K562 (cell line): Measurements from ENCODE around the gene ITGAL. TPM values are rescaled to one million over a fixed set of nuclear protein-coding genes. Genes with fewer than 3 reads are reported as not detected.

Source experiments
- ATAC-seq: fragments of 200-7000 bp; cut with Tn5 transposase; 3 replicates; pipeline ENCODE4 v1.9.1; 2020; ENCODE audit warnings: moderate library complexity
- BruUV-seq: library from RNA; stranded (reverse); fragments of 400-500 nt; replicated peaks from 2 replicates; lab custom pipeline; 2021; lab: Mats Ljungman, UMichigan
- CTCF ChIA-PET: fragments of 300-600 bp; formaldehyde crosslinking; extraction: SDS; loops from one replicate; lab custom pipeline; 2021; ENCODE audit warnings: low intra/inter-chr PET ratio; lab: Yijun Ruan, JAX
- POLR2A ChIA-PET: fragments of 300-600, 350-650 bp; sonication (Branson Sonifier 250); formaldehyde crosslinking; extraction: SDS; loops from one replicate; lab custom pipeline; 2021; ENCODE audit warnings: antibody characterized with exemption, inconsistent platforms; lab: Yijun Ruan, JAX
- DNase-seq, 4 experiments: peaks; one replicate each; pipeline versions ENCODE4 v3.0.0 to v3.0.0-alpha.2; 2011 to 2018; ENCODE audit warnings: low spot score in 3 of 4, mixed read lengths in 3 of 4; ENCODE audit errors: extremely low read depth in 1 of 4
- FAIRE-seq: peaks from 2 replicates; lab custom pipeline; 2011; peaks lifted over from hg19 to GRCh38; lab: Jason Lieb, UNC
- H2AFZ ChIP-seq: 2 replicates; pipeline ENCODE4 v1.6.0; 2011; ENCODE audit warnings: low read depth, low read length, control low read depth, inconsistent platforms
- H3K27ac ChIP-seq: fragments of 200-600 bp; 3 replicates; pipeline ENCODE4 v1.8.0; 2011; ENCODE audit warnings: low read depth, mild to moderate bottlenecking, control low read depth, inconsistent platforms, low read length, moderate library complexity, mixed read lengths; ENCODE audit errors: extremely low read depth
- H3K27me3 ChIP-seq, 2 experiments: fragments of 300-600 bp in 1 of 2; 2 replicates in 1 of 2; 3 replicates in 1 of 2; pipeline versions ENCODE4 v1.6.0 to v1.8.0; 2011; ENCODE audit warnings: inconsistent platforms in 2 of 2, low read length in 2 of 2, mild to moderate bottlenecking in 1 of 2, mixed read lengths in 1 of 2, moderate library complexity in 1 of 2; ENCODE audit not compliant: control insufficient read depth in 2 of 2, insufficient read depth in 2 of 2
- H3K36me3 ChIP-seq: fragments of 300-600 bp; 3 replicates; pipeline ENCODE4 v1.8.0; 2011; ENCODE audit warnings: mild to moderate bottlenecking, low read length, inconsistent platforms; ENCODE audit not compliant: control insufficient read depth, insufficient read depth
- H3K4me1 ChIP-seq, 2 experiments: fragments of 200-600 bp in 1 of 2; replicated peaks in 1 of 2; 2 replicates in 1 of 2; 3 replicates in 1 of 2; pipeline versions ENCODE4 v1.5.1 to v1.8.0; 2011; ENCODE audit warnings: inconsistent platforms in 2 of 2, low read length in 2 of 2, mild to moderate bottlenecking in 1 of 2, mixed read lengths in 1 of 2, moderate library complexity in 1 of 2; ENCODE audit not compliant: control insufficient read depth in 2 of 2, insufficient read depth in 2 of 2
- H3K4me2 ChIP-seq: 2 replicates; pipeline ENCODE4 v1.6.1; 2011; ENCODE audit warnings: low read length, control low read depth, inconsistent platforms, mixed read lengths; ENCODE audit not compliant: insufficient read depth
- H3K4me3 ChIP-seq: fragments of 200-600 bp; sonication (generic), shearing (Covaris generic); 2 replicates; pipeline ENCODE4 v1.5.1; 2016; ENCODE audit warnings: control low read depth, inconsistent platforms
- H3K79me2 ChIP-seq: fragments of 200-600 bp; 3 replicates; pipeline ENCODE4 v1.8.0; 2011; ENCODE audit warnings: low read length, inconsistent platforms; ENCODE audit not compliant: control insufficient read depth, insufficient read depth
- H3K9ac ChIP-seq, 2 experiments: 2 replicates each; pipeline versions ENCODE4 v1.6.0 to v1.6.1; 2011; ENCODE audit warnings: low read depth in 2 of 2, low read length in 2 of 2, control low read depth in 1 of 2, inconsistent platforms in 1 of 2, mild to moderate bottlenecking in 1 of 2, mixed read lengths in 1 of 2; ENCODE audit not compliant: insufficient read depth in 1 of 2
- H3K9me1 ChIP-seq: one replicate; pipeline ENCODE4 v1.6.0; 2011; ENCODE audit warnings: inconsistent platforms, mild to moderate bottlenecking, low read length, moderate library complexity; ENCODE audit not compliant: control insufficient read depth, insufficient read depth
- H3K9me3 ChIP-seq: replicated peaks from 2 replicates; pipeline ENCODE4 v1.5.1; 2011; ENCODE audit warnings: low read depth, low read length, inconsistent platforms; ENCODE audit not compliant: control insufficient read depth, insufficient read depth
- H4K20me1 ChIP-seq: replicated peaks from 2 replicates; pipeline ENCODE4 v1.6.1; 2011; ENCODE audit warnings: low read length, inconsistent platforms, mixed read lengths; ENCODE audit not compliant: control insufficient read depth, insufficient read depth
- CBFA2T3 ChIP-seq: fragments of 450-650 bp; IDR thresholded peaks from 2 replicates; pipeline ENCODE4 v1.6.1; 2017
- ELF1 ChIP-seq: fragments of 200-800 bp; sonication (Bioruptor generic); IDR thresholded peaks from 2 replicates; pipeline ENCODE4 v1.6.1; 2016; ENCODE audit warnings: missing genetic modification characterization, missing compliant biosample characterization
- HCFC1 ChIP-seq: IDR thresholded peaks from 2 replicates; pipeline ENCODE4 v1.6.1; 2012; ENCODE audit warnings: low read depth, low read length, improper control_type of control experiment
- HDAC2 ChIP-seq: fragments of 450-650 bp; IDR thresholded peaks from 2 replicates; pipeline ENCODE4 v1.6.1; 2016; ENCODE audit warnings: mild to moderate bottlenecking
- KDM1A ChIP-seq, 2 experiments: fragments of 450-650 bp; IDR thresholded peaks; 2 replicates each; pipeline ENCODE4 v1.6.1; 2016; ENCODE audit warnings: mild to moderate bottlenecking in 2 of 2
- MYNN ChIP-seq, 2 experiments: sonication (generic); formaldehyde crosslinking in 1 of 2; IDR thresholded peaks; 2 replicates each; pipeline versions ENCODE4 v1.5.0 to v1.6.1; 2016 to 2020; ENCODE audit warnings: antibody characterized with exemption in 1 of 2, missing genetic modification reagents in 1 of 2
- PBX2 ChIP-seq, 2 experiments: IDR thresholded peaks in 1 of 2; conservative IDR thresholded peaks in 1 of 2; 2 replicates each; pipeline ENCODE4 v1.6.1; 2016; ENCODE audit warnings: low read depth in 2 of 2, mild to moderate bottlenecking in 1 of 2, missing compliant biosample characterization in 1 of 2, missing genetic modification characterization in 1 of 2, moderate library complexity in 1 of 2
- RB1 ChIP-seq: fragments of 450-650 bp; IDR thresholded peaks from 2 replicates; pipeline ENCODE4 v1.6.1; 2017; ENCODE audit warnings: low read depth, mild to moderate bottlenecking
- TCFL5 ChIP-seq: fragments of 250-450 bp; sonication (Bioruptor Pico); conservative IDR thresholded peaks from 2 replicates; pipeline ENCODE4 v1.6.1; 2021; ENCODE audit warnings: mild to moderate bottlenecking, moderate library complexity, matching md5 sums
- ZNF165 ChIP-seq: fragments of 250-450 bp; sonication (Bioruptor Pico); IDR thresholded peaks from 2 replicates; pipeline ENCODE4 v1.4.0; 2020; ENCODE audit warnings: borderline replicate concordance
- ZNF175 ChIP-seq: fragments of 200-800 bp; sonication (Bioruptor generic); IDR thresholded peaks from 2 replicates; pipeline ENCODE4 v1.6.1; 2016; ENCODE audit warnings: low read depth, mild to moderate bottlenecking, missing genetic modification characterization, missing compliant biosample characterization
- WGBS: fragments of 100-300 bp; shearing (Covaris generic); methylation state at CpG from one replicate; pipeline ENCODE4 v1.1.6; 2016; ENCODE audit warnings: low coverage, mixed read lengths; ENCODE audit not compliant: insufficient coverage; ENCODE audit errors: missing lambda C conversion rate; 5-methylcytosine and 5-hydroxymethylcytosine counted together
- in situ Hi-C: fragments of 300-500 bp; cut with MboI; formaldehyde crosslinking; loops from 4 replicates; pipeline ENCODE4 v1.15.0; 2018; ENCODE audit warnings: inconsistent platforms, mixed read lengths
- intact Hi-C: fragments of 100-400 bp; cut with micrococcal nuclease; formaldehyde crosslinking; loops from 2 replicates; pipeline ENCODE4 v1.14.2; 2022
- polyA plus RNA-seq, 8 experiments: library from polyadenylated mRNA; depleted of rRNA in 4 of 8; stranded (reverse) in 5 of 8; unstranded in 3 of 8; fragments of >200 nt; fragmentation: Nextera tagmentation in 2 of 8; fragmentation: Illumina TruSeq in 1 of 8; extraction: Ambion mirVana in 2 of 8; extraction: Trizol in 1 of 8; gene quantifications; 2 replicates each; pipeline versions ENCODE4 v1.2.1 to v1.2.3, GENCODE V29; 2011 to 2014; ENCODE audit warnings: inconsistent platforms in 1 of 8, missing spikeins in 1 of 8
- total RNA-seq, 7 experiments: library from RNA; depleted of rRNA in 6 of 7; stranded (reverse); fragments of >200 nt in 6 of 7; fragmentation: Illumina TruSeq in 2 of 7; extraction: Trizol in 2 of 7; gene quantifications; 2 replicates each; pipeline versions ENCODE4 v1.2.1 to v1.2.3, GENCODE V29; 2011 to 2021; ENCODE audit warnings: low replicate concordance in 1 of 7
- TF ChIP-seq, protein P1 (sequence below): fragments of 250-450 bp; sonication (Bioruptor Pico); IDR thresholded peaks from 2 replicates; pipeline ENCODE4 v1.5.0; 2021

The ITGAL gene
- total and polyA plus RNA-seq, 9 of the 15 experiments (the other 6 are each of a cell fraction or from before 2014, with no cell fraction given) = 0.01 to 0.53 TPM; not detected in 7

- ChIA-PET CTCF (no interaction called here), POLR2A (interaction anchor here (0.9 to 1.7 kb wide), 7 partner anchors 8 to 136 kb away, joined by 3 to 9 read pairs (median 5); partner anchors contain the start of genes DCTPP1, ZNF747, ZNF764 and ZNF785)
- no peak overlapping the region for H3K4me2 ChIP-seq
- no TSS peak for BruUV-seq
- no peak for DNase-seq
- no peak for TF ChIP-seq HCFC1
- peak; percentile 46 for TF ChIP-seq CBFA2T3
- no peak overlapping the region for H3K27ac ChIP-seq
- H3K4me1 ChIP-seq = peaks cover 6 to 16% of the 10 kb centered on the region in 2 experiments
- no peak overlapping the region for H2AFZ ChIP-seq
- ATAC-seq = peak; percentile 49; the same call in 2 of the 3 replicates
- no peaks in the 10 kb centered on the region for H3K36me3 ChIP-seq
- H4K20me1 ChIP-seq = no peaks in the 10 kb centered on the region
- no peak for FAIRE-seq
- H3K9ac ChIP-seq = no peak overlapping the region
- in situ Hi-C loops = no loop called here
- no peaks in the 10 kb centered on the region for H3K9me3 ChIP-seq
- 10% methylated on average over 3 of the region's 7 CpGs for WGBS
- intact Hi-C loops = no loop called here
- no peak overlapping the region for H3K4me3 ChIP-seq
- no peaks in the 10 kb centered on the region for H3K27me3 ChIP-seq
- no peaks in the 10 kb centered on the region for H3K9me1 ChIP-seq
- H3K79me2 ChIP-seq = no peaks in the 10 kb centered on the region
These were observed 93.0 kb downstream of the ITGAL start for GRCh38 chr16:30565526-30565925.

DNA sequence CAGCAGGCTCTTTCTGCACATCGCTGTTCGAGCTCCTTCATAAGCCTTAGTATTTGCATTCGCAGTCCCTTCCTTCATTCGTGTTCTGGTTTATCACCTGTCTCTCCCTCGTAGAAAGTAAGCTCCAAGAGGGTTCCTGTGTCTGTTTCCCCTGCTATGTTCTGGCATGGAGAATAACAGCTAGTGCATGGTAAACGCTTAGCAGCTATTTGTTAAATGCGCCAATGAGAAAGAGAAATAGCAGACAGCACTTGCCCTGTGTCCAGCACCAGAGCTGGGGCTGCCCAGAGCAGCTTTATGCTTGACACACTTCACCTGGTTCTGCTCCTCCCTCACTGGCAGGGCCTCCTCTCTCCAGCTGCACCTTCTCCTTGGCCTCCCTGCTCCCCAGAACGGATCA, 93.4 kb downstream of the ITGAL start:
- peak overlapping the region in 1 of 2 experiments; percentile 61; a peak in 1 of 4 replicates for H3K9ac ChIP-seq
- no peaks in the 10 kb centered on the region for H3K27me3 ChIP-seq
- DNase-seq (no peak), ATAC-seq (no peak; the same call in 2 of the 3 replicates), FAIRE-seq (no peak)
- in situ Hi-C loops (no loop called here), intact Hi-C loops (no loop called here)
- no peaks in the 10 kb centered on the region for H3K9me1 ChIP-seq
- H3K9me3 ChIP-seq = no peaks in the 10 kb centered on the region
- H3K27ac ChIP-seq = no peak overlapping the region
- peaks cover 2% of the 10 kb centered on the region; the same call in 1 of the 3 replicates for H3K79me2 ChIP-seq
- H3K36me3 ChIP-seq = no peaks in the 10 kb centered on the region
- 46% methylated on average over 8 of the region's 8 CpGs for WGBS
- POLR2A ChIA-PET = interaction anchor here (0.8 to 1.7 kb wide), 7 partner anchors 8 to 136 kb away, joined by 3 to 9 read pairs (median 5); partner anchors contain the start of genes DCTPP1, ZNF689, ZNF747 and ZNF764
- H3K4me1 ChIP-seq = peaks cover 9 to 18% of the 10 kb centered on the region in 2 experiments
- CTCF ChIA-PET = no interaction called here
- no peaks in the 10 kb centered on the region for H4K20me1 ChIP-seq
- BruUV-seq = no TSS peak
- H3K4me3 ChIP-seq = no peak overlapping the region
- no peak overlapping the region for H2AFZ ChIP-seq
- no peak overlapping the region for H3K4me2 ChIP-seq
- no peak for TF ChIP-seq TCFL5 (CRISPR knock-in tag)
- no peak for TF ChIP-seq RB1
- no peak for TF ChIP-seq MYNN (IDR thresholded peaks at IDR 0.05)
- no peak for TF ChIP-seq MYNN (CRISPR knock-in tag; IDR thresholded peaks at IDR 0.05)
- TF ChIP-seq, protein P1, sequence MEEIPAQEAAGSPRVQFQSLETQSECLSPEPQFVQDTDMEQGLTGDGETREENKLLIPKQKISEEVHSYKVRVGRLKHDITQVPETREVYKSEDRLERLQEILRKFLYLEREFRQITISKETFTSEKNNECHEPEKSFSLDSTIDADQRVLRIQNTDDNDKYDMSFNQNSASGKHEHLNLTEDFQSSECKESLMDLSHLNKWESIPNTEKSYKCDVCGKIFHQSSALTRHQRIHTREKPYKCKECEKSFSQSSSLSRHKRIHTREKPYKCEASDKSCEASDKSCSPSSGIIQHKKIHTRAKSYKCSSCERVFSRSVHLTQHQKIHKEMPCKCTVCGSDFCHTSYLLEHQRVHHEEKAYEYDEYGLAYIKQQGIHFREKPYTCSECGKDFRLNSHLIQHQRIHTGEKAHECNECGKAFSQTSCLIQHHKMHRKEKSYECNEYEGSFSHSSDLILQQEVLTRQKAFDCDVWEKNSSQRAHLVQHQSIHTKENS (CRISPR knock-in tag) = no peak
- TF ChIP-seq ZNF175 (CRISPR knock-in tag) = no peak
- no peak for TF ChIP-seq KDM1A (IDR thresholded peaks at IDR 0.05)
- no peak for TF ChIP-seq ELF1 (tag)
- no peak for TF ChIP-seq ZNF165 (CRISPR knock-in tag)
- no peak for TF ChIP-seq PBX2 (CRISPR knock-in tag; IDR thresholded peaks at IDR 0.05; ENCODE audit: low read depth)
- no peak for TF ChIP-seq PBX2 (tag; conservative IDR thresholded peaks at IDR 0.05; ENCODE audit: low read depth)
- no peak for TF ChIP-seq HDAC2
